Gastroesophageal sphincter (tissue), 4 donors: ENCODE measurements around the gene CDH22. TPM values are rescaled to one million over a fixed set of nuclear protein-coding genes. Genes with fewer than 3 reads are reported as not detected.

Experiments used
- ATAC-seq: fragments of 150-250 bp; one replicate; pipeline ENCODE4 v1.9.1; 2016; ENCODE audit warnings: mild to moderate bottlenecking, moderate library complexity
- H3K27ac ChIP-seq, 4 donors: fragments of 200-600 bp; sonication (generic) in 3 of 4; 1 replicate in 3 of 4; 2 replicates in 1 of 4; pipeline ENCODE4 v1.5.1; 2016 to 2019
- H3K27me3 ChIP-seq: fragments of 200-600 bp; sonication (generic); one replicate; pipeline ENCODE4 v1.5.1; 2019
- H3K36me3 ChIP-seq, 2 donors: fragments of 200-600 bp; sonication (generic); one replicate each; pipeline ENCODE4 v1.5.1; 2019; ENCODE audit warnings: control low read depth in 1 of 2
- H3K4me1 ChIP-seq, 3 donors: fragments of 200-600 bp; sonication (generic); 1 replicate in 2 of 3; 2 replicates in 1 of 3; pipeline ENCODE4 v1.5.1; 2016 to 2019; ENCODE audit warnings: control low read depth in 2 of 3
- H3K4me3 ChIP-seq, 2 donors: fragments of 200-600 bp; sonication (generic); one replicate each; pipeline ENCODE4 v1.5.1; 2019; ENCODE audit warnings: mild to moderate bottlenecking in 1 of 2, moderate library complexity in 1 of 2
- H3K9me3 ChIP-seq, 3 donors: fragments of 200-600 bp; sonication (generic); one replicate each; pipeline ENCODE4 v1.5.1; 2017 to 2019; ENCODE audit warnings: control low read depth in 2 of 3
- CTCF ChIP-seq, 4 experiments: fragments of 200-600 bp in 2 of 4; fragments of 450-650 bp in 2 of 4; sonication (generic) in 1 of 4; IDR thresholded peaks; one replicate each; pipeline ENCODE4 v1.5.1; 2017 to 2019; ENCODE audit warnings: antibody characterized with exemption in 4 of 4, mild to moderate bottlenecking in 2 of 4, moderate library complexity in 2 of 4
- EP300 ChIP-seq: sonication (generic); formaldehyde crosslinking; IDR thresholded peaks from one replicate; pipeline ENCODE4 v1.6.1; 2017; ENCODE audit warnings: antibody characterized with exemption, mild to moderate bottlenecking
- POLR2A ChIP-seq, 2 donors: fragments of 450-650 bp; IDR thresholded peaks; one replicate each; pipeline ENCODE4 v1.6.1; 2017; ENCODE audit warnings: antibody characterized with exemption in 2 of 2, mild to moderate bottlenecking in 2 of 2, moderate library complexity in 1 of 2
- POLR2AphosphoS5 ChIP-seq: sonication (generic); formaldehyde crosslinking; IDR thresholded peaks from one replicate; pipeline ENCODE4 v1.6.1; 2017; ENCODE audit warnings: antibody characterized with exemption
- WGBS, 2 donors: methylation state at CpG; one replicate each; pipeline ENCODE4 v1.1.5; 2018; ENCODE audit warnings: low coverage in 1 of 2; 5-methylcytosine and 5-hydroxymethylcytosine counted together
- total RNA-seq, 4 donors: library from RNA; depleted of rRNA; stranded (reverse); fragments of >200 nt; gene quantifications; one replicate each; pipeline ENCODE4 v1.1.0, GENCODE V29; 2016

CDH22 gene
- total RNA-seq, 4 donors from 2014 or later: 0.15 TPM; not detected in 3

GRCh38 chr20:46242390-46242789 lies 65.9 kb downstream of the CDH22 start:
- no peak overlapping the region for H3K27ac ChIP-seq
- no peak for ATAC-seq
- H3K4me3 ChIP-seq: no peak overlapping the region
- no peaks in the 10 kb centered on the region for H3K36me3 ChIP-seq
- H3K9me3 ChIP-seq: no peaks in the 10 kb centered on the region
- no peak for TF ChIP-seq CTCF (IDR thresholded peaks at IDR 0.05)
- TF ChIP-seq POLR2AphosphoS5: no peak
- no peak for TF ChIP-seq EP300
- TF ChIP-seq POLR2A (IDR thresholded peaks at IDR 0.05): no peak
- peaks cover 91% of the 10 kb centered on the region for H3K27me3 ChIP-seq
- 20% methylated on average over 1 of the region's 2 CpGs for WGBS, 2 donors
- no peaks in the 10 kb centered on the region for H3K4me1 ChIP-seq

GRCh38 chr20:46240881-46241280 lies 67.4 kb downstream of the CDH22 start:
- no peaks in the 10 kb centered on the region for H3K9me3 ChIP-seq
- H3K27ac ChIP-seq: no peak overlapping the region
- TF ChIP-seq POLR2AphosphoS5: no peak
- TF ChIP-seq EP300: no peak
- no peak for TF ChIP-seq CTCF (IDR thresholded peaks at IDR 0.05)
- no peak for TF ChIP-seq POLR2A (IDR thresholded peaks at IDR 0.05)
- peaks cover 88% of the 10 kb centered on the region for H3K27me3 ChIP-seq
- H3K36me3 ChIP-seq: no peaks in the 10 kb centered on the region
- no peak overlapping the region for H3K4me3 ChIP-seq
- no peak for ATAC-seq
- WGBS, 2 donors: 94% methylated on average over 13 of the region's 22 CpGs; no CpG with 5 or more reads in 1 of the 2 donors
- H3K4me1 ChIP-seq: no peaks in the 10 kb centered on the region

GRCh38 chr20:46240065-46240464 lies 68.2 kb downstream of the CDH22 start:
- no peak overlapping the region for H3K4me3 ChIP-seq
- no peak for TF ChIP-seq POLR2A (IDR thresholded peaks at IDR 0.05)
- no peak for TF ChIP-seq POLR2AphosphoS5
- no peak for TF ChIP-seq EP300
- TF ChIP-seq CTCF (IDR thresholded peaks at IDR 0.05): no peak
- no peak overlapping the region for H3K27ac ChIP-seq
- peaks cover 85% of the 10 kb centered on the region for H3K27me3 ChIP-seq
- no peaks in the 10 kb centered on the region for H3K9me3 ChIP-seq
- H3K4me1 ChIP-seq: no peaks in the 10 kb centered on the region
- no peaks in the 10 kb centered on the region for H3K36me3 ChIP-seq
- no CpG with 5 or more reads among the region's 4 CpGs for WGBS, 2 donors
- no peak for ATAC-seq

- 40 to 50% methylated on average over 1 of the region's 1 CpG for WGBS, 2 donors
- ATAC-seq: no peak
- H3K4me3 ChIP-seq: no peak overlapping the region
These were observed 70.6 kb downstream of the CDH22 start for GRCh38 chr20:46237736-46238135.

GRCh38 chr20:46237227-46237626 lies 71.1 kb downstream of the CDH22 start:
- no peak overlapping the region for H3K27ac ChIP-seq
- H3K4me1 ChIP-seq: no peaks in the 10 kb centered on the region
- no peaks in the 10 kb centered on the region for H3K36me3 ChIP-seq
- no peak for TF ChIP-seq CTCF (IDR thresholded peaks at IDR 0.05)
- no peak for TF ChIP-seq POLR2AphosphoS5
- no peak for TF ChIP-seq EP300
- no peaks in the 10 kb centered on the region for H3K9me3 ChIP-seq
- peaks cover 72% of the 10 kb centered on the region for H3K27me3 ChIP-seq
- WGBS, 2 donors: 7% methylated on average over 6 of the region's 10 CpGs; no CpG with 5 or more reads in 1 of the 2 donors
- H3K4me3 ChIP-seq: no peak overlapping the region
- no peak for ATAC-seq

More at GRCh38 chr20:46237736-46238135, 70.6 kb downstream of the CDH22 start:
- Histone ChIP-seq H3K9me3 (no peaks in the 10 kb centered on the region), H3K4me1 (no peaks in the 10 kb centered on the region), H3K27me3 (peaks cover 72% of the 10 kb centered on the region), H3K27ac (no peak overlapping the region), H3K36me3 (no peaks in the 10 kb centered on the region)
- no peak for TF ChIP-seq POLR2A (IDR thresholded peaks at IDR 0.05)
